H1 (cell line): ENCODE measurements around the gene SLFN12L. TPM values are rescaled to one million over a fixed set of nuclear protein-coding genes. Genes with fewer than 3 reads are reported as not detected.
"Not testable (repeated sequence)": the region's sequence is repeated elsewhere in the genome, so short reads cannot be mapped to it uniquely, and the experiment has no call there.

ENCODE experiments used
- CTCF ChIA-PET: fragments of 300-600 bp; sonication (Branson Sonifier 250); formaldehyde crosslinking; loops from one replicate; lab custom pipeline; 2021; ENCODE audit not compliant: partially characterized antibody; lab: Charles Lee
- POLR2A ChIA-PET: fragments of 300-600 bp; sonication (Branson Sonifier 250); formaldehyde crosslinking; loops from one replicate; lab custom pipeline; 2021; ENCODE audit warnings: inconsistent platforms; ENCODE audit not compliant: partially characterized antibody; lab: Charles Lee
- DNase-seq, 2 experiments: peaks; one replicate each; pipeline versions ENCODE4 v3.0.0 to v3.0.0-alpha.2; 2010 to 2022; ENCODE audit warnings: low spot score in 2 of 2, low read depth in 1 of 2, mixed read lengths in 1 of 2
- FAIRE-seq: peaks from 2 replicates; lab custom pipeline; 2011; peaks lifted over from hg19 to GRCh38; lab: Jason Lieb, UNC
- H2AFZ ChIP-seq: 2 replicates; pipeline ENCODE4 v1.8.1; 2012; ENCODE audit warnings: low read length, inconsistent platforms
- H2AK5ac ChIP-seq: 2 replicates; pipeline ENCODE4 v1.6.1; 2013; ENCODE audit warnings: low read depth, low read length
- H2BK120ac ChIP-seq: replicated peaks from 2 replicates; pipeline ENCODE3; 2013; ENCODE audit warnings: low read depth, low read length, inconsistent platforms
- H2BK12ac ChIP-seq: 2 replicates; pipeline ENCODE4 v1.6.1; 2013; ENCODE audit warnings: low read depth, low read length
- H2BK15ac ChIP-seq: 2 replicates; pipeline ENCODE4 v1.6.1; 2013; ENCODE audit warnings: low read length
- H2BK20ac ChIP-seq: 2 replicates; pipeline ENCODE4 v1.6.1; 2013; ENCODE audit warnings: low read length
- H2BK5ac ChIP-seq: 2 replicates; pipeline ENCODE4 v1.6.1; 2013; ENCODE audit warnings: low read depth, low read length
- H3K14ac ChIP-seq: 2 replicates; pipeline ENCODE4 v1.6.1; 2013; ENCODE audit warnings: inconsistent platforms; ENCODE audit not compliant: insufficient read length
- H3K18ac ChIP-seq: 2 replicates; pipeline ENCODE4 v1.6.1; 2013; ENCODE audit warnings: low read length; ENCODE audit errors: extremely low read depth
- H3K23ac ChIP-seq: 2 replicates; pipeline ENCODE4 v1.6.1; 2013; ENCODE audit warnings: inconsistent platforms; ENCODE audit not compliant: insufficient read length
- H3K23me2 ChIP-seq: 2 replicates; pipeline ENCODE4 v1.6.1; 2013; ENCODE audit warnings: low read depth, low read length
- H3K27ac ChIP-seq: 2 replicates; pipeline ENCODE4 v1.6.1; 2011; ENCODE audit warnings: low read depth, low read length, inconsistent platforms
- H3K27me3 ChIP-seq, 4 experiments: replicated peaks in 1 of 4; 1 replicate in 1 of 4; 2 replicates in 3 of 4; pipeline versions ENCODE4 v1.6.1 to v1.8.1; 2011 to 2013; ENCODE audit warnings: low read length in 3 of 4, mild to moderate bottlenecking in 3 of 4, inconsistent platforms in 2 of 4, mixed read lengths in 2 of 4, moderate library complexity in 1 of 4; ENCODE audit not compliant: control insufficient read depth in 3 of 4, insufficient read depth in 3 of 4; ENCODE audit errors: extremely low read depth in 1 of 4
- H3K36me3 ChIP-seq, 4 experiments: 2 replicates each; pipeline versions ENCODE4 v1.6.1 to v1.8.1; 2011 to 2013; ENCODE audit warnings: mild to moderate bottlenecking in 4 of 4, low read length in 3 of 4, moderate library complexity in 2 of 4, control low read depth in 1 of 4, inconsistent platforms in 1 of 4; ENCODE audit not compliant: insufficient read depth in 4 of 4, control insufficient read depth in 2 of 4
- H3K4ac ChIP-seq: replicated peaks from 2 replicates; pipeline ENCODE3; 2013; ENCODE audit warnings: low read length, low read depth, mixed read lengths, inconsistent platforms; ENCODE audit not compliant: insufficient read length
- H3K4me1 ChIP-seq, 4 experiments: replicated peaks in 1 of 4; 1 replicate in 1 of 4; 2 replicates in 3 of 4; pipeline versions ENCODE4 v1.6.1 to v1.8.1; 2011 to 2013; ENCODE audit warnings: low read length in 3 of 4, inconsistent platforms in 2 of 4, mixed read lengths in 1 of 4; ENCODE audit not compliant: insufficient read depth in 4 of 4, control insufficient read depth in 3 of 4
- H3K4me2 ChIP-seq, 2 experiments: 2 replicates each; pipeline versions ENCODE4 v1.6.1 to v1.8.1; 2011 to 2013; ENCODE audit warnings: low read depth in 2 of 2, low read length in 2 of 2, control low read depth in 1 of 2, inconsistent platforms in 1 of 2, mild to moderate bottlenecking in 1 of 2; ENCODE audit not compliant: insufficient read depth in 1 of 2
- H3K4me3 ChIP-seq, 4 experiments: fragments of 200-600, 300-600 bp in 1 of 4; sonication (generic), shearing (Covaris generic), sonication (Bioruptor Twin) in 1 of 4; 2 replicates each; pipeline versions ENCODE4 v1.5.1 to v1.8.1; 2011 to 2016; ENCODE audit warnings: low read length in 4 of 4, low read depth in 3 of 4, control low read depth in 2 of 4, inconsistent platforms in 2 of 4, mild to moderate bottlenecking in 2 of 4, mixed read lengths in 1 of 4, moderate library complexity in 1 of 4; ENCODE audit not compliant: insufficient read depth in 2 of 4; ENCODE audit errors: extremely low read depth in 1 of 4
- H3K56ac ChIP-seq: replicated peaks from 2 replicates; pipeline ENCODE3; 2013; ENCODE audit warnings: low read depth, mild to moderate bottlenecking, mixed read lengths, low read length, inconsistent platforms; ENCODE audit not compliant: insufficient read length
- H3K79me1 ChIP-seq: 2 replicates; pipeline ENCODE4 v1.6.1; 2013; ENCODE audit warnings: low read depth, low read length, control low read depth
- H3K79me2 ChIP-seq, 2 experiments: 2 replicates each; pipeline versions ENCODE4 v1.6.1 to v1.8.1; 2012 to 2013; ENCODE audit warnings: low read length in 2 of 2, mild to moderate bottlenecking in 2 of 2, inconsistent platforms in 1 of 2; ENCODE audit not compliant: insufficient read depth in 2 of 2, control insufficient read depth in 1 of 2
- H3K9ac ChIP-seq, 4 experiments: replicated peaks in 1 of 4; 1 replicate in 1 of 4; 2 replicates in 3 of 4; pipeline versions ENCODE4 v1.6.1 to v1.8.1; 2011 to 2013; ENCODE audit warnings: low read depth in 3 of 4, low read length in 3 of 4, control low read depth in 2 of 4, mild to moderate bottlenecking in 2 of 4, moderate library complexity in 2 of 4, inconsistent platforms in 1 of 4; ENCODE audit errors: extremely low read depth in 1 of 4
- H3K9me3 ChIP-seq, 2 experiments: 2 replicates each; pipeline versions ENCODE4 v1.6.1 to v1.8.1; 2012 to 2013; ENCODE audit warnings: mild to moderate bottlenecking in 2 of 2, moderate library complexity in 2 of 2, control low read depth in 1 of 2, inconsistent platforms in 1 of 2, low read depth in 1 of 2, low read length in 1 of 2, mixed read lengths in 1 of 2; ENCODE audit not compliant: insufficient read depth in 2 of 2
- H4K20me1 ChIP-seq, 2 experiments: replicated peaks in 1 of 2; 2 replicates each; pipeline versions ENCODE3 to v1.8.1; 2011 to 2013; ENCODE audit warnings: inconsistent platforms in 2 of 2, low read length in 2 of 2, mild to moderate bottlenecking in 1 of 2; ENCODE audit not compliant: insufficient read depth in 2 of 2, control insufficient read depth in 1 of 2
- H4K5ac ChIP-seq: 2 replicates; pipeline ENCODE4 v1.6.1; 2013; ENCODE audit warnings: low read length, low read depth, mixed read lengths, inconsistent platforms; ENCODE audit not compliant: insufficient read length
- H4K8ac ChIP-seq: 2 replicates; pipeline ENCODE4 v1.8.0; 2013; ENCODE audit warnings: mild to moderate bottlenecking, moderate library complexity, low read length, inconsistent platforms; ENCODE audit not compliant: insufficient read depth; ENCODE audit errors: extremely low read depth
- H4K91ac ChIP-seq: replicated peaks from 2 replicates; pipeline ENCODE3; 2013; ENCODE audit warnings: low read length, mixed read lengths, inconsistent platforms; ENCODE audit not compliant: insufficient read length
- WGBS, 2 experiments: shearing (Covaris generic) in 1 of 2; methylation state at CpG; one replicate each; pipeline versions ENCODE4 v1.1.6 to v1.1.7; 2013 to 2015; ENCODE audit warnings: low lambda C conversion rate in 2 of 2, mixed read lengths in 2 of 2, inconsistent platforms in 1 of 2, low coverage in 1 of 2, missing lambda C conversion rate in 1 of 2; ENCODE audit not compliant: insufficient replicate concordance in 2 of 2, insufficient coverage in 1 of 2, insufficient read length in 1 of 2; ENCODE audit errors: extremely low coverage in 1 of 2, missing lambda C conversion rate in 1 of 2; 5-methylcytosine and 5-hydroxymethylcytosine counted together
- polyA plus RNA-seq, 7 experiments: library from polyadenylated mRNA; depleted of rRNA in 3 of 7; stranded (reverse) in 5 of 7; unstranded in 2 of 7; fragments of >200 nt in 5 of 7; fragments of 200-250 nt in 2 of 7; gene quantifications; 1 replicate in 5 of 7; 2 replicates in 1 of 7; 4 replicates in 1 of 7; pipeline versions ENCODE4 v1.2.1 to v1.2.3, GENCODE V29; 2011 to 2013; ENCODE audit warnings: missing spikeins in 2 of 7, mixed read lengths in 2 of 7
- total RNA-seq: library from RNA; stranded (reverse); fragmentation: NEBNext Ultra II Directional; extraction: Animal tissue kit (Norgen Biotek cat#: 25700); gene quantifications from 2 replicates; pipeline ENCODE4 v1.2.1, GENCODE V29; 2021

SLFN12L gene
- total and polyA plus RNA-seq, 2 of the 8 experiments (the other 6 are each of a cell fraction or from before 2014, with no cell fraction given) = not detected

DNA sequence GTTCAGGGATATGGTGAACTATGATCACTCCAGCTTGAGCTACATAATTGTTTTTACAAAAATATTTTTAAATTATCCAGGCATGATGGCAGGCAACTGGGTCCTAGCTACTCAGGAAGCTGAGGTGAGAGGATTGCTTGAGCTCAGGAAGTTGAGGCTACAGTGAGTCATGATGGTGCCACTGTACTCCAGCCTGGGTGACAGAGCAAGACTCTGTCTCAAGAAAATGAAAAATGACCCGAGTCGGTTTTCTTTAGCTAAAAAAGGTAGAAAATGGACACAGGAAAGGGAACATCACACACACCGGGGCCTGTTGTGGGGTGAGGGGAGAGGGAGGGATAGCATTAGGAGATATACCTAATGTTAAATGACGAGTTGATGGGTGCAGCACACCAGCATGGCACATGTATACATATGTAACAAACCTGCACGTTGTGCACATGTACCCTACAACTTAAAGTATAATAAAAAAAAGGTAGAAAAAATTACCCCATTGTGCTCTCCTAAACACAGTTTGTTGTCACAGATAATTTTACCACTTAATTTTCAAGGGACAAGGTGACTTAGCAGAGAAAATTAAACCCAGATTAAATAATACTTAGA, 15.7 kb downstream of the SLFN12L start:
- H3K4me1 ChIP-seq, H3K56ac ChIP-seq, H2BK20ac ChIP-seq, H3K4me2 ChIP-seq, H3K18ac ChIP-seq, POLR2A ChIA-PET, H3K4ac ChIP-seq, H4K91ac ChIP-seq, H4K8ac ChIP-seq, H2BK120ac ChIP-seq, H3K23ac ChIP-seq, H2AK5ac ChIP-seq, H3K4me3 ChIP-seq, H3K9me3 ChIP-seq, FAIRE-seq, H2AFZ ChIP-seq, H3K79me2 ChIP-seq, H2BK5ac ChIP-seq, H4K5ac ChIP-seq, H3K79me1 ChIP-seq, H3K14ac ChIP-seq, H2BK15ac ChIP-seq, H2BK12ac ChIP-seq, H3K27ac ChIP-seq, H3K23me2 ChIP-seq, H3K9ac ChIP-seq, H3K36me3 ChIP-seq, H4K20me1 ChIP-seq, H3K27me3 ChIP-seq, DNase-seq: not testable (repeated sequence)
- WGBS, 2 experiments = 83% methylated on average over 5 of the region's 5 CpGs; no CpG with 5 or more reads in 1 of the 2 experiments
- CTCF ChIA-PET = interaction anchor here (1.0 to 2.3 kb wide), 2 partner anchors 12 to 15 kb away, joined by 3 to 9 read pairs; no protein-coding TSS in a partner anchor
